SKM-1 (cell line): Measurements from ENCODE around the gene AARS1.
"Not testable (repeated sequence)": the region's sequence is repeated elsewhere in the genome, so short reads cannot be mapped to it uniquely, and the experiment has no call there.

ENCODE experiments used
- DNase-seq: peaks from one replicate; lab custom pipeline; 2025; ENCODE audit not compliant: unreplicated experiment; lab: John Stamatoyannopoulos, UW

Gene AARS1

DNA sequence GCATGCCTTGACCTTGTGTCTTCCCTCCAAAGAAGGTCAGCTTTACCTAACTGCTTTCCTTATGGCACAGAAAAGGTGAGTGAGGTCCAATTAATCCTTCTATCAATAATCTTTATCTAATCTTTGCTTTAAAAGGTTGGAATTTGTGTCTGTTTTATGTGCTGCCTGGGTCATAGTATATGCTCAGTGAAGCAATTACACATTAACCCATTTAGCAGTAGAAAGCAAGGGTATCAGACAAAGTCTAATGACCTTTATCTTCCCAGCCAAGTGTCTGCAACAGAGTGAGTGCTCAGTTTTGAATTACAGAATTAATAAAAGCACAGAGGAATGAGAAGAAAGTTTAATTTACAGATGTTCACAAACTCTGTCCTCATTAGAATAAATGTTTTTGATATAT, 63.3 kb downstream of the AARS1 start:
- DNase-seq: not testable (repeated sequence)

DNA sequence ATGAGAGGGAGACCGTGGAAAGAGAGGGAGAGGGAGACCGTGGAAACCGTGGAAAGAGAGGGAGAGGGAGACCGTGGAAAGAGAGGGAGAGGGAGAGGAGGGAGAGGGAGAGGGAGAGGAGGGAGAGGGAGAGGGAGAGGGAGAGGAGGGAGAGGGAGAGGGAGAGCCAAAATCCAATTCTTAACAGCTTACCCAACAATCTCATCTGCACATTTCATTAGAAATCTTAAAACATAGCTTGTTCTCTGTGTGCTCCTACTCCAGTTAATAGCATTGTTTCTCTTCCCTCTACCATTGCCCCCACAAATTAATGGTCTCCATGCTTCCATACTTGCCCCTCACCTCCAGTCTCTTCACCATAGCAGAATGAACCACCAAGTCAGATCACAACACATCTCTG, 63.9 kb downstream of the AARS1 start:
- DNase-seq: not testable (repeated sequence)

DNA sequence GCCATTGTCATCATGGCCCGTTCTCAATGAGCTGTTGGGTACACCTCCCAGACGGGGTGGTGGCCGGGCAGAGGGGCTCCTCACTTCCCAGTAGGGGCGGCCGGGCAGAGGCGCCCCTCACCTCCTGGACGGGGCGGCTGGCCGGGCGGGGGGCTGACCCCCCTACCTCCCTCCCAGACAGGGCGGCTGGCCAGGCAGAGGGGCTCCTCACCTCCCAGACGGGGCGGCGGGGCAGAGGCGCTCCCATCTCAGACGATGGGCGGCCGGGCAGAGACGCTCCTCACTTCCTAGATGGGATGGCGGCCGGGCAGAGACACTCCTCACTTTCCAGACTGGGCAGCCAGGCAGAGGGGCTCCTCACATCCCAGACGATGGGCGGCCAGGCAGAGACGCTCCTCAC, 64.7 kb downstream of the AARS1 start:
- DNase-seq: not testable (repeated sequence)

DNA sequence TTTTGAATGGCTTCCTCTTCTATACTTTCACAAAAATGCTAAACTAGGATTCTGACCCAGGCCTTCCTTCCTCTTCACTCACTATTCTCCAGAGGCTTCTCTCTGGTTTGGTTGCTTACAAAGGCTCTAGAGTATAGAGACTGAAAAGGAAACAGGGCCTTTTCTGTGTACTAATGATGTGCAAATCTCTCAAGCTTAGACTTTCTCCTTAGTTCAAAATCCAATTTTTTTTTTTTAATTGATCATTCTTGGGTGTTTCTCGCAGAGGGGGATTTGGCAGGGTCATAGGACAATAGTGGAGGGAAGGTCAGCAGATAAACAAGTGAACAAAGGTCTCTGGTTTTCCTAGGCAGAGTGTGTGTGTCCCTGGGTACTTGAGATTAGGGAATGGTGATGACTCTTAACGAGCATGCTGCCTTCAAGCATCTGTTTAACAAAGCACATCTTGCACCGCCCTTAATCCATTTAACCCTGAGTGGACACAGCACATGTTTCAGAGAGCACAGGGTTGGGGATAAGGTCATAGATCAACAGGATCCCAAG, 65.3 kb downstream of the AARS1 start:
- DNase-seq: not testable (repeated sequence)

GRCh38 chr16:70223216-70223615, 66.1 kb downstream of the AARS1 start:
- not testable (repeated sequence) for DNase-seq

- DNase-seq: not testable (repeated sequence)
These were observed 66.7 kb downstream of the AARS1 start for GRCh38 chr16:70222574-70222973.

DNA sequence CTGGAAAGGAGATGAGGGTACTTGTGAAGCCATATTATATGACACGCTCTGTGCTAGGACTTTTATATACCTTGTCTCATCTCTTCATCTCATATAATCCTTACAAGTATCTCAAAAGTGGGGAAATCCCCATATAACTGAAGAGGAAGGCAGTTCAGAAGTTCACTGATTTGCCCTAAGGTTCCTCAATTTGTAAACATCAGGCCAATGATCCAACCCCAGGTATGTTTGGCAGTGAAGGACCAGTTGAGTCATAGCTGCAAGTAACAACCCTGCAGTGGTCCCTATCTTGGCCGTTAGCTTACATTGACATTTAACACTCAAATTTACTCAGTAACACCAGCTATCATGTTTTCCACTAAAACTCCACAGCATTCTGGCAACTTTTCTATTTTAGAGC, 70.7 kb downstream of the AARS1 start:
- not testable (repeated sequence) for DNase-seq

DNA sequence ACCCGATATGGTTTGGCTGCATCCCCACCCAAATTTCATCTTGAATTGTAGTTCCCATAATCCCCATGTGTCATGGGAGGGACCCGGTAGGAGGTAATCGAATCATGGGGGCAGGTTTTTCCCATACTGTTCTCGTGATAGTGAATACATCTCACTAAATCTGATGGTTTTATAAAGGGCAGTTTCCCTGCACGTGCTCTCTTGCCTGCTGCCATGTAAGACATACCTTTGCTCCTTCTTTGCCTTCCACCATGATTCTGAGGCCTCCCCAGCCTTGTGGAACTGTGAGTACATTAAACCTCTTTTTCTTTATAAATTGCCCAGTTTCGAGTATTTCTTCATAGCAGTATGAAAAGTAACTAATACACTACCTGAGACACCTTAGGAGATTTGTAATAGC, 82.9 kb downstream of the AARS1 start:
- DNase-seq: not testable (repeated sequence)

DNA sequence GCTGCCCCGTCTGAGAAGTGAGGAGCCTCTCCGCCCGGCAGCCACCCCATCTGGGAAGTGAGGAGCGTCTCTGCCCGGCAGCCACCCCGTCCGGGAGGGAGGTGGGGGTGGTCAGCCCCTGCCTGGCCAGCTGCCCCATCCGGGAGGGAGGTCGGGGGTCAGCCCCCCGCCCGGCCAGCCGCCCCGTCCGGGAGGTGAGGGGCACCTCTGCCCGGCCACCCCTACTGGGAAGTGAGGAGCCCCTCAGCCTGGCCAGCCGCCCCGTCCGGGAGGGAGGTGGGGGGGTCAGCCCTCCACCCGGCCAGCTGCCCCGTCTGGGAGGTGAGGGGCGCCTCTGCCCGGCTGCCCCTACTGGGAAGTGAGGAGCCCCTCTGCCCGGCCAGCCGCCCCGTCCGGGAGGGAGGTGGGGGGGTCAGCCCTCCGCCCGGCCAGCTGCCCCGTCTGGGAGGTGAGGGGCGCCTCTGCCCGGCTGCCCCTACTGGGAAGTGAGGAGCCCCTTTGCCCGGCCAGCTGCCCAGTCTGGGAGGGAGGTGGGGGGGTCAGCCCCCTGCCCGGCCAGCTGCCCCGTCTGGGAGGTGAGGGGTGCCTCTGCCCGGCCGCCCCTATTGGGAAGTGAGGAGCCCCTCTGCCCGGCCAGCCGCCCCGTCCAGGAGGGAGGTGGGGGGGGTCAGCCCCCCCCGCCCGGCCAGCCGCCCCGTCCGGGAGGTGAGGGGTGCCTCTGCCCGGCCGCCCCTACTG, 84.5 kb downstream of the AARS1 start:
- DNase-seq: not testable (repeated sequence)

DNA sequence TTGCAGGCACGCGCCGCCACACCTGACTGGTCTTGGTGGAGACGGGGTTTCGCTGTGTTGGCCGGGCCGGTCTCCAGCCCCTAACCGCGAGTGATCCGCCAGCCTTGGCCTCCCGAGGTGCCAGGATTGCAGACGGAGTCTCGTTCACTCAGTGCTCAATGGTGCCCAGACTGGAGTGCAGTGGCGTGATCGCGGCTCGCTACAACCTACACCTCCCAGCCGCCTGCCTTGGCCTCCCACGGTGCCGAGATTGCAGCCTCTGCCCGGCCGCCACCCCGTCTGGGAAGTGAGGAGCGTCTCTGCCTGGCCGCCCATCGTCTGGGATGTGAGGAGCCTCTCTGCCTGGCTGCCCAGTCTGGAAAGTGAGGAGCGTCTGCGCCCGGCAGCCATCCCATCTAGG, 85.3 kb downstream of the AARS1 start:
- DNase-seq: not testable (repeated sequence)

GRCh38 chr16:70203508-70203907, 85.8 kb downstream of the AARS1 start:
- not testable (repeated sequence) for DNase-seq
